Measurements from ENCODE around the gene ZFYVE28. TPM values are rescaled to one million over a fixed set of nuclear protein-coding genes. Genes with fewer than 3 reads are reported as not detected.

Gene ZFYVE28
- total and polyA plus RNA-seq, 4 donors = 7.0 to 25.9 (median 12.5) TPM

- Histone ChIP-seq H3K9me3 (ENCODE audit: control insufficient read depth, low read length) (no peaks in the 10 kb centered on the region), H3K27ac (ENCODE audit: low read depth in 1 of 2, low read length in 2 of 2) (no peak overlapping the region), H3K4me1 (ENCODE audit: control insufficient read depth in 1 of 2, insufficient read depth in 2 of 2, low read length in 2 of 2) (no peaks in the 10 kb centered on the region), H3K4me3 (ENCODE audit: low read length in 2 of 2) (no peak overlapping the region), H3K36me3 (ENCODE audit: control insufficient read depth in 1 of 2, insufficient read depth in 2 of 2, low read length in 1 of 2) (no peaks in the 10 kb centered on the region), H3K27me3 (ENCODE audit: control insufficient read depth in 1 of 2, insufficient read depth in 2 of 2, low read length in 1 of 2) (no peaks in the 10 kb centered on the region)
- 54 to 57% methylated on average over 14 of the region's 14 CpGs for WGBS, 2 donors
- ATAC-seq (ENCODE audit: low FRiP score) (peak; percentile 51), DNase-seq (peak in 1 of 2 donors; percentile 69)
- intact Hi-C loops (cut with DNase I) = no loop called here
Observed at GRCh38 chr4:2441393-2442174, 23.1 kb upstream of the ZFYVE28 start.

DNA sequence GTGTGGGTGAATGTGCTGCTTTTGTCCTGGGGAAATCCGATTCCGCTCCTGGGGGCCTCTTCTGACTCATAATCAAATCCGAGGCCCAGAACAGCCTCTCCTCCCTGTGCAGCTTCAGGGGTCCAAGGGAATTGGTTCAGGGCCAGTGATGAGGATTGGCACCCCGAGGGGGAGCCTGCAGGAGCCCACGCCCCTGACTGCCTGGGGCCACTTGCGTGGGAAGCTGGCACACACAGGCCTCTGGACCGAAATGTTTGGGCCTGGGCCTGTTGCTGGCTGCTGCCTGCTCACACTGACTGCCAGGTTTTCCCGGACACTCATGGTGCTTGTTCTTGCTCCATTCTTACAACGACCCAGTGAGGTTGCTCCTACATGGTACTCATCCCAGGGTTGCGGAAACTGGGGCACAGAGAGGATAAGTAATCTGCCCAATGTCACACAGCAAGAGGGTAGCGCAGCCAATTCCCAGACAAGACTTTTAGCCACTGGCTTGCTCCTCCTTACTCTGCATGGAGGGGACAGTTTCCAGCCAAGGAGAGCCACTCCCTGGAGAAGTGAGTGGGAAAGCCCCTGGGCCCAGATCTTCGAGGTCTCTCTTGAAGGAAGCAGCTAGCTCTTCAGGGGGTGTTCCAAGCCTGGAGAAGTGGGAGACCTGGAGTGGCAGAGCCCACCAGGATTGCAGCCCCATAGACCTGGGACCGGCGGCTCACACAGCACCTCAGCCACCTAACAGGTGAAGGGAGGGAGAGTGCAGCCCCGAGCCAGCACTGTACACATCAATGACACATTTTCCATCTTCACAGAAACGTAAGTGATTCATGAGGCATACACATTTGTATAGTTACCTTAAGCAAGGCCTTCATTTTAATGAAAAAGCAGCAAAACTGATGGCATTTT is 20.6 kb upstream of the ZFYVE28 start:
- Histone ChIP-seq H3K27me3 (ENCODE audit: control insufficient read depth in 1 of 2, insufficient read depth in 2 of 2, low read length in 1 of 2) (no peaks in the 10 kb centered on the region), H3K4me1 (ENCODE audit: control insufficient read depth in 1 of 2, insufficient read depth in 2 of 2, low read length in 2 of 2) (no peaks in the 10 kb centered on the region), H3K9me3 (ENCODE audit: control insufficient read depth, low read length) (no peaks in the 10 kb centered on the region), H3K4me3 (ENCODE audit: low read length in 2 of 2) (no peak overlapping the region), H3K36me3 (ENCODE audit: control insufficient read depth in 1 of 2, insufficient read depth in 2 of 2, low read length in 1 of 2) (no peaks in the 10 kb centered on the region), H3K27ac (ENCODE audit: low read depth in 1 of 2, low read length in 2 of 2) (no peak overlapping the region)
- DNase-seq (no peak), ATAC-seq (ENCODE audit: low FRiP score) (no peak)
- intact Hi-C loops (cut with DNase I) = loop anchor here in 1 of 2 donors (5.0 kb wide), 1 partner anchor 217 kb away; no protein-coding TSS in a partner anchor
- 63 to 68% methylated on average over 16 of the region's 16 CpGs for WGBS, 2 donors

- H3K9me3 ChIP-seq (ENCODE audit: control insufficient read depth, low read length) = no peaks in the 10 kb centered on the region
- no peaks in the 10 kb centered on the region for H3K27me3 ChIP-seq (ENCODE audit: control insufficient read depth in 1 of 2, insufficient read depth in 2 of 2, low read length in 1 of 2)
- no peaks in the 10 kb centered on the region for H3K4me1 ChIP-seq (ENCODE audit: control insufficient read depth in 1 of 2, insufficient read depth in 2 of 2, low read length in 2 of 2)
- H3K4me3 ChIP-seq (ENCODE audit: low read length in 2 of 2) = no peak overlapping the region
- ATAC-seq (ENCODE audit: low FRiP score) (peak; percentile 13), DNase-seq (no peak)
- intact Hi-C loops (cut with DNase I) = loop anchor here in 1 of 2 donors (5.0 kb wide), 1 partner anchor 215 kb away; no protein-coding TSS in a partner anchor
- no peaks in the 10 kb centered on the region for H3K36me3 ChIP-seq (ENCODE audit: control insufficient read depth in 1 of 2, insufficient read depth in 2 of 2, low read length in 1 of 2)
- WGBS, 2 donors = 87 to 89% methylated on average over 25 of the region's 25 CpGs
- no peak overlapping the region for H3K27ac ChIP-seq (ENCODE audit: low read depth in 1 of 2, low read length in 2 of 2)
Observed at GRCh38 chr4:2437475-2438215, 19.2 kb upstream of the ZFYVE28 start.

DNA sequence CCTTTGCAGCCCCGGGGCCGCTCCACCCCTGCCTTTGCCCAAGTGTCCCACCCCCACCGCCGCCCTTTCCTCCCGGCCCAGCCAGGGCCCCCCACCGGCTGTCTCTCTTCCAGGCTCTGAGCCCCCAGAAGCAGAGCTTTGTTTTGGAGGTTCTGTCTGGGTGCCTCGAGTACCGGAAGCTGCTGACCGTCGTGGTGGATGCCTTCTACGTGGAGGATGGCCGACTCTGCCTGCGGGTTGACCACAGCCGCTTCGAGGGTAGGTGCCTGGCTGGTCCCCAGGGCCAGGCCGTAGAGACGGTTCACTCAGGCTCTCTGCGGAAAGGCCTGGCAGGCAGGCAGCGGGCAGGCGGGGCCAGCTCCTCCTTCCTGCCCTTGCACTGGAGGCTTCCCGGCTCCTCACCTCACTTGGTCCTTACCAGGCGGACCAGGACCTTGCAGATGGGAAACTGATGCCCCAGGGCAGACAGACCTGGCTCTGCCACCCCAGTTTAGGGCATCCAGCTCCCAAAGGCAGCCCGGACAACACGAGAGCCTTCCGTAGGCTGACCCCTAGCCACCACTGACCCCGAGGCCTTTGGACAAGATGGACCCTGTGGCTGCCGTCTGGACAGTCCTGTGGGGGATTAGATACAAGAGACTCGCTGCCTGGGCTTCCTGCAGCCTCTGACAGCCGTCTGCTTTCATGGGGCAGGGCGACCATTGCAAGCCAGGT is 18.5 kb upstream of the ZFYVE28 start:
- H3K27me3 ChIP-seq (ENCODE audit: control insufficient read depth in 1 of 2, insufficient read depth in 2 of 2, low read length in 1 of 2) = no peaks in the 10 kb centered on the region
- no peaks in the 10 kb centered on the region for H3K4me1 ChIP-seq (ENCODE audit: control insufficient read depth in 1 of 2, insufficient read depth in 2 of 2, low read length in 2 of 2)
- H3K27ac ChIP-seq (ENCODE audit: low read depth in 1 of 2, low read length in 2 of 2) = no peak overlapping the region
- no peaks in the 10 kb centered on the region for H3K9me3 ChIP-seq (ENCODE audit: control insufficient read depth, low read length)
- DNase-seq (peak in 1 of 2 donors; percentile 69), ATAC-seq (ENCODE audit: low FRiP score) (no peak)
- 86 to 87% methylated on average over 30 of the region's 30 CpGs for WGBS, 2 donors
- no peak overlapping the region for H3K4me3 ChIP-seq (ENCODE audit: low read length in 2 of 2)
- intact Hi-C loops (cut with DNase I) = loop anchor here in 1 of 2 donors (5.0 kb wide), 1 partner anchor 215 kb away; no protein-coding TSS in a partner anchor
- H3K36me3 ChIP-seq (ENCODE audit: control insufficient read depth in 1 of 2, insufficient read depth in 2 of 2, low read length in 1 of 2) = no peaks in the 10 kb centered on the region

GRCh38 chr4:2436301-2436700 is 17.9 kb upstream of the ZFYVE28 start:
- H3K4me1 ChIP-seq (ENCODE audit: control insufficient read depth in 1 of 2, insufficient read depth in 2 of 2, low read length in 2 of 2) = no peaks in the 10 kb centered on the region
- WGBS, 2 donors = 56 to 63% methylated on average over 10 of the region's 10 CpGs
- no peak overlapping the region for H3K4me3 ChIP-seq (ENCODE audit: low read length in 2 of 2)
- no peaks in the 10 kb centered on the region for H3K36me3 ChIP-seq (ENCODE audit: control insufficient read depth in 1 of 2, insufficient read depth in 2 of 2, low read length in 1 of 2)
- no peak for DNase-seq
- H3K9me3 ChIP-seq (ENCODE audit: control insufficient read depth, low read length) = no peaks in the 10 kb centered on the region
- no peaks in the 10 kb centered on the region for H3K27me3 ChIP-seq (ENCODE audit: control insufficient read depth in 1 of 2, insufficient read depth in 2 of 2, low read length in 1 of 2)
- no peak for ATAC-seq (ENCODE audit: low FRiP score)
- intact Hi-C loops (cut with DNase I) = loop anchor here in 1 of 2 donors (5.0 kb wide), 1 partner anchor 214 kb away; no protein-coding TSS in a partner anchor
- H3K27ac ChIP-seq (ENCODE audit: low read depth in 1 of 2, low read length in 2 of 2) = no peak overlapping the region

DNA sequence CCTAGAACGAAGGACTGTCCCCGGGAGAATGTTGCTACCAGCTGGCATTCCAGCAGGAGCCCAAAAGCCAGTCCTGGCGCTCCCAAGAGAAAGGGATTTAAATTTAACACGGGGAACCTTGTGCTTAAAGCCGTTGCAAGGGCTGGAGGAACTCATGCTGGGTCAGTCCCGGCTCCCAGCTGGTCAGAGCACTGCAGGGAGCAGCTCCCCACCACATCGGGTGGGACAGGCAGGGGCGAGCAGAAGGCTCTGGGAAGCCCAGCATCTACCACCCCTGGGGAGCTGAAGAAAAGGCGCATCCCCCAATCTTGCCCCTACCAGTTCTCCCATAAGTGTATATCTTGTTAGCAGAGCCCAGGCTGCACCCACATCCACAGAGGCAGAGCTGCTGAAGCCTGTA is 16.0 kb upstream of the ZFYVE28 start:
- DNase-seq = no peak
- no peak overlapping the region for H3K4me3 ChIP-seq (ENCODE audit: low read length in 2 of 2)
- intact Hi-C loops (cut with DNase I) = no loop called here

GRCh38 chr4:2433609-2434350 is 15.3 kb upstream of the ZFYVE28 start:
- Histone ChIP-seq H3K4me3 (ENCODE audit: low read length in 2 of 2) (no peak overlapping the region), H3K27ac (ENCODE audit: low read depth in 1 of 2, low read length in 2 of 2) (no peak overlapping the region), H3K9me3 (ENCODE audit: control insufficient read depth, low read length) (no peaks in the 10 kb centered on the region), H3K36me3 (ENCODE audit: control insufficient read depth in 1 of 2, insufficient read depth in 2 of 2, low read length in 1 of 2) (no peaks in the 10 kb centered on the region), H3K27me3 (ENCODE audit: control insufficient read depth in 1 of 2, insufficient read depth in 2 of 2, low read length in 1 of 2) (no peaks in the 10 kb centered on the region), H3K4me1 (ENCODE audit: control insufficient read depth in 1 of 2, insufficient read depth in 2 of 2, low read length in 2 of 2) (no peaks in the 10 kb centered on the region)
- DNase-seq (peak in 1 of 2 donors; percentile 69), ATAC-seq (ENCODE audit: low FRiP score) (no peak)
- 68 to 72% methylated on average over 29 of the region's 29 CpGs for WGBS, 2 donors
- intact Hi-C loops (cut with DNase I) = no loop called here

More for the DNA sequence above, 16.0 kb upstream of the ZFYVE28 start:
- H3K36me3 ChIP-seq (ENCODE audit: control insufficient read depth in 1 of 2, insufficient read depth in 2 of 2, low read length in 1 of 2) = no peaks in the 10 kb centered on the region
- WGBS, 2 donors = 36 to 41% methylated on average over 9 of the region's 9 CpGs
- no peak for ATAC-seq (ENCODE audit: low FRiP score)
- no peaks in the 10 kb centered on the region for H3K4me1 ChIP-seq (ENCODE audit: control insufficient read depth in 1 of 2, insufficient read depth in 2 of 2, low read length in 2 of 2)
- no peak overlapping the region for H3K27ac ChIP-seq (ENCODE audit: low read depth in 1 of 2, low read length in 2 of 2)
- H3K9me3 ChIP-seq (ENCODE audit: control insufficient read depth, low read length) = no peaks in the 10 kb centered on the region
- H3K27me3 ChIP-seq (ENCODE audit: control insufficient read depth in 1 of 2, insufficient read depth in 2 of 2, low read length in 1 of 2) = no peaks in the 10 kb centered on the region
